MM.1S (cell line): Measurements from ENCODE around the gene MAGEC1.

ENCODE experiments used
- DNase-seq: peaks from one replicate; pipeline ENCODE4 v3.0.0-alpha.2; 2015
- H2AFZ ChIP-seq: fragments of 300-600 bp; sonication (generic); 2 replicates; pipeline ENCODE4 v1.6.0; 2016; ENCODE audit warnings: antibody characterized with exemption, low read length
- H3F3A ChIP-seq: fragments of 300-600 bp; sonication (generic); 2 replicates; pipeline ENCODE4 v1.6.1; 2016; ENCODE audit warnings: mild to moderate bottlenecking, antibody characterized with exemption, low read length, moderate library complexity, mixed read lengths; ENCODE audit not compliant: insufficient read depth
- H3K27ac ChIP-seq: fragments of 300-600 bp; sonication (generic); 2 replicates; pipeline ENCODE4 v1.5.1; 2016; ENCODE audit warnings: mild to moderate bottlenecking, low read length
- H3K27me3 ChIP-seq: fragments of 300-600 bp; sonication (generic); replicated peaks from 2 replicates; pipeline ENCODE4 v1.6.0; 2016; ENCODE audit warnings: low read length; ENCODE audit not compliant: insufficient read depth
- H3K36me3 ChIP-seq: fragments of 300-600 bp; sonication (generic); replicated peaks from 2 replicates; pipeline ENCODE4 v1.6.1; 2016; ENCODE audit warnings: mild to moderate bottlenecking, low read length, mixed read lengths; ENCODE audit not compliant: insufficient read depth
- H3K4me1 ChIP-seq: fragments of 300-600 bp; sonication (generic); 2 replicates; pipeline ENCODE4 v1.6.1; 2016; ENCODE audit warnings: low read length, mixed read lengths
- H3K4me2 ChIP-seq: fragments of 300-600 bp; sonication (generic); 2 replicates; pipeline ENCODE4 v1.6.0; 2016; ENCODE audit warnings: low read depth, low read length
- H3K4me3 ChIP-seq: fragments of 300-600 bp; sonication (generic); 2 replicates; pipeline ENCODE4 v1.5.1; 2016; ENCODE audit warnings: low read length, mixed read lengths
- H3K79me2 ChIP-seq: fragments of 300-600 bp; sonication (generic); 2 replicates; pipeline ENCODE4 v1.6.1; 2016; ENCODE audit warnings: mixed run types, low read length, mixed read lengths
- H3K9ac ChIP-seq: fragments of 300-600 bp; sonication (generic); 2 replicates; pipeline ENCODE4 v1.6.1; 2016; ENCODE audit warnings: low read length, mixed read lengths
- H3K9me2 ChIP-seq: fragments of 300-600 bp; sonication (generic); replicated peaks from 2 replicates; pipeline ENCODE4 v1.6.1; 2016; ENCODE audit warnings: mild to moderate bottlenecking, low read length, mixed read lengths; ENCODE audit not compliant: insufficient read depth
- H3K9me3 ChIP-seq: fragments of 300-600 bp; sonication (generic); replicated peaks from 2 replicates; pipeline ENCODE4 v1.6.1; 2016; ENCODE audit warnings: mild to moderate bottlenecking, low read length, mixed read lengths; ENCODE audit not compliant: insufficient read depth
- H4K20me1 ChIP-seq: fragments of 300-600 bp; sonication (generic); 2 replicates; pipeline ENCODE4 v1.6.1; 2016; ENCODE audit warnings: mild to moderate bottlenecking, low read length, moderate library complexity, mixed read lengths; ENCODE audit not compliant: insufficient read depth
- EZH2 ChIP-seq: fragments of 300-600 bp; sonication (generic); optimal IDR thresholded peaks from 2 replicates; pipeline ENCODE3; 2017; ENCODE audit warnings: low read depth, mild to moderate bottlenecking, antibody characterized with exemption, low read length, mixed read lengths
- EZH2phosphoT487 ChIP-seq: fragments of 300-600 bp; sonication (generic); IDR thresholded peaks from 2 replicates; pipeline ENCODE4 v1.6.1; 2018; ENCODE audit warnings: antibody characterized with exemption, low read length
- TF ChIP-seq, protein P1 (sequence below): fragments of 300-600 bp; sonication (generic); IDR thresholded peaks from 2 replicates; pipeline ENCODE4 v1.5.1; 2016; ENCODE audit warnings: antibody characterized with exemption, low read length, mixed read lengths

MAGEC1 gene

DNA sequence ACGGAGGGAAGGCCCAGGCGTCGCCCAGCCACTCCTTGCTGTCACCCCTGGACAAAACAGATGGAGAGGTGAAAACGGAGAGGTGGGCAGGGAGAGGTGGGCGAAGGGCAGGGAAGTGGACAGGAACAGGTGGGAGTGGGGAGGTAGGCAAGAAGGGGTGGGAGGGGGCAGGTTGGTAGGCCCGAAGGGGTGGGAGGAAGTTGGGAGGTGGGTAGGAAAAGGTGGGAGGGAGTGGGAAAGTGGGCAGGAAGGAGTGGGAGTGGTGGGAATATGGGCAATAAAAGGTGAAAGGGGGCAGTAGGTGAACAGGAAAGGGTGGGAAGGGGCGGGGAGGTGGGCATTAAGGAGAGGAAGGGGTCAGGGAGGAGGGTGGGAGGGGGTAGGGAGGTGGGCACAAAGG lies 9.0 kb upstream of the MAGEC1 start:
- Histone ChIP-seq H3K79me2 (no peaks in the 10 kb centered on the region), H3K27ac (no peak overlapping the region), H3K4me3 (no peak overlapping the region), H3K36me3 (no peaks in the 10 kb centered on the region), H4K20me1 (no peaks in the 10 kb centered on the region), H3K4me2 (no peak overlapping the region), H3K4me1 (no peaks in the 10 kb centered on the region), H2AFZ (no peak overlapping the region), H3K9me3 (no peaks in the 10 kb centered on the region), H3F3A (no peaks in the 10 kb centered on the region), H3K9ac (no peak overlapping the region), H3K27me3 (no peaks in the 10 kb centered on the region), H3K9me2 (no peaks in the 10 kb centered on the region)
- no peak for DNase-seq
- TF ChIP-seq EZH2phosphoT487 (no peak), EZH2 (no peak)
- TF ChIP-seq, protein P1, sequence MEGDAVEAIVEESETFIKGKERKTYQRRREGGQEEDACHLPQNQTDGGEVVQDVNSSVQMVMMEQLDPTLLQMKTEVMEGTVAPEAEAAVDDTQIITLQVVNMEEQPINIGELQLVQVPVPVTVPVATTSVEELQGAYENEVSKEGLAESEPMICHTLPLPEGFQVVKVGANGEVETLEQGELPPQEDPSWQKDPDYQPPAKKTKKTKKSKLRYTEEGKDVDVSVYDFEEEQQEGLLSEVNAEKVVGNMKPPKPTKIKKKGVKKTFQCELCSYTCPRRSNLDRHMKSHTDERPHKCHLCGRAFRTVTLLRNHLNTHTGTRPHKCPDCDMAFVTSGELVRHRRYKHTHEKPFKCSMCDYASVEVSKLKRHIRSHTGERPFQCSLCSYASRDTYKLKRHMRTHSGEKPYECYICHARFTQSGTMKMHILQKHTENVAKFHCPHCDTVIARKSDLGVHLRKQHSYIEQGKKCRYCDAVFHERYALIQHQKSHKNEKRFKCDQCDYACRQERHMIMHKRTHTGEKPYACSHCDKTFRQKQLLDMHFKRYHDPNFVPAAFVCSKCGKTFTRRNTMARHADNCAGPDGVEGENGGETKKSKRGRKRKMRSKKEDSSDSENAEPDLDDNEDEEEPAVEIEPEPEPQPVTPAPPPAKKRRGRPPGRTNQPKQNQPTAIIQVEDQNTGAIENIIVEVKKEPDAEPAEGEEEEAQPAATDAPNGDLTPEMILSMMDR: no peak

DNA sequence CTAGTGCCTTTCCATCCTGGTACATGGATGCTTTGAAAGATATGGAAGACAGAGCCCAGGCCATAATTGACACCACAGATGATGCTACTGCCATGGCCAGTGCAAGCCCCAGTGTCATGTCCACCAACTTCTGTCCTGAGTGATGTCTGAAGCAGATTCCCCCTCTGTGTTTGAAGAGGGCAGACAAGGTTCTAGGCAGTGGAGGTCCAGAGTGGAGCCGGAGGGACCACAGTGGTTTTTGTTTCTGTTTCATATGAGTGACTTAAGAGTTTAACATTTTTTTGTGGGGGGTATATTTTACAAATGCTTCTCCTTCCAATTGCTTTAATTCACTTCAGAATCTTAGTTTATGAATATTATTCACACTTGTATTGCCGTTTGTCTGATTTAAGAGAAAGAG lies 6.0 kb upstream of the MAGEC1 start:
- H3K9me2 ChIP-seq: no peaks in the 10 kb centered on the region
- H3F3A ChIP-seq: no peaks in the 10 kb centered on the region
- H2AFZ ChIP-seq: no peak overlapping the region
- TF ChIP-seq EZH2phosphoT487: no peak
- TF ChIP-seq EZH2: no peak
- TF ChIP-seq, protein P1: no peak
- no peaks in the 10 kb centered on the region for H4K20me1 ChIP-seq
- no peaks in the 10 kb centered on the region for H3K27me3 ChIP-seq
- DNase-seq: no peak
- H3K79me2 ChIP-seq: no peaks in the 10 kb centered on the region
- no peak overlapping the region for H3K4me3 ChIP-seq
- H3K9me3 ChIP-seq: no peaks in the 10 kb centered on the region
- H3K36me3 ChIP-seq: no peaks in the 10 kb centered on the region
- H3K4me2 ChIP-seq: no peak overlapping the region
- H3K9ac ChIP-seq: no peak overlapping the region
- H3K4me1 ChIP-seq: no peaks in the 10 kb centered on the region
- no peak overlapping the region for H3K27ac ChIP-seq

DNA sequence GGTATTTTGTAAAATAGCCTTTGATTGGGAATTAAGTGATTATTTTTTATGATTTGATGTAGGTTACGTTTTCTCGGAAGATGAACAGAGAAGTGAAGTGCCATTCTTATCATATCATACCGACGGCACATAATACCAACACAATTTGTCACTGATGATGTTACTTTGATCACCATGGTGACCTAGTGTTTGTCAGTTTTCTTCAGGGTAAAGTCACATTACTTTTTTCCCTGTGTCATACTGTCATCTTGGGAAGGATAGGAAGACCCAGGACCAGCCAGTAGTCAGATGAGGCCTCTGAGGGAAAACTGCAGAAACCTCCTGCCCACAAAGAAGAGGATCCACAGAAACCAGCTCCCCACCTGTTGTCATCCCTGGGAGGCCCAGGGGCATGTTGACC lies 1.3 kb upstream of the MAGEC1 start:
- no peak overlapping the region for H3K4me2 ChIP-seq
- no peaks in the 10 kb centered on the region for H3K4me1 ChIP-seq
- no peak overlapping the region for H2AFZ ChIP-seq
- DNase-seq: no peak
- no peaks in the 10 kb centered on the region for H3K9me2 ChIP-seq
- no peaks in the 10 kb centered on the region for H4K20me1 ChIP-seq
- no peak for TF ChIP-seq EZH2
- no peak for TF ChIP-seq EZH2phosphoT487
- TF ChIP-seq, protein P1: no peak
- no peaks in the 10 kb centered on the region for H3K9me3 ChIP-seq
- H3K27me3 ChIP-seq: no peaks in the 10 kb centered on the region
- H3K79me2 ChIP-seq: no peaks in the 10 kb centered on the region
- no peaks in the 10 kb centered on the region for H3F3A ChIP-seq
- no peaks in the 10 kb centered on the region for H3K36me3 ChIP-seq
- no peak overlapping the region for H3K4me3 ChIP-seq
- no peak overlapping the region for H3K9ac ChIP-seq
- H3K27ac ChIP-seq: no peak overlapping the region

DNA sequence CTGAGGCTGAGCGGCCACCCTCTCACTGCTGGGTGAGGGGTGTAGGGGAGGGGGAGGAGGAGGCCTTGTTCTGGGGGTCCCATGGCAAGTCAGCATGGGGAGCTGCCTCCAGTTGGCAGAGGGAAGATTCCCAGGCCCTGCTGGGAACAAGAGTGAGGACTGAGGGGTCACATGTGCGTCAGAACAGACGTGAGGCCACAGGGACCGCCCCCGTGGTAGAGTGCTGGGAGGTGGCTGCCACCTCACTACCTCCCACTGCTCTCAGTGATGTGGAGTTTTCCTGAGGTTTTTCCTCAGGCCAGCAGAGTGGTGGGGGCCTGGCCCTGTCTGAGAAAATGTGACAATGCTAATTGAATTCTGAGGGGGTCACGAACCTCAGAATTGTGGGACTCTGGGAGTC lies 568 bp downstream of the MAGEC1 start:
- no peak overlapping the region for H3K27ac ChIP-seq
- H3K9me3 ChIP-seq: no peaks in the 10 kb centered on the region
- TF ChIP-seq EZH2phosphoT487 (no peak), EZH2 (no peak)
- TF ChIP-seq, protein P1: no peak
- no peak for DNase-seq
- H3K27me3 ChIP-seq: no peaks in the 10 kb centered on the region
- no peaks in the 10 kb centered on the region for H3K79me2 ChIP-seq
- no peaks in the 10 kb centered on the region for H3K4me1 ChIP-seq
- H3K4me2 ChIP-seq: no peak overlapping the region
- no peaks in the 10 kb centered on the region for H3K36me3 ChIP-seq
- no peak overlapping the region for H3K9ac ChIP-seq
- no peak overlapping the region for H2AFZ ChIP-seq
- H4K20me1 ChIP-seq: no peaks in the 10 kb centered on the region
- H3K4me3 ChIP-seq: no peak overlapping the region
- H3K9me2 ChIP-seq: no peaks in the 10 kb centered on the region
- H3F3A ChIP-seq: no peaks in the 10 kb centered on the region
